Stimulated activated naive B cell treated with anti-CD40 and anti-IgM and Interleukin-4, amounts not matched to agents 10 μg/mL and 1 μg/mL and 100 μg/mL, for 72 hours (primary cell): ENCODE measurements around the gene EQTN.

Experiments
- ATAC-seq, 2 donors: fragments of 150-1000 bp; cut with Tn5 transposase; replicated peaks; 2 replicates each; pipeline ENCODE4 v1.10.0; 2021; ENCODE audit warnings: moderate library complexity in 1 of 2
- DNase-seq: peaks from one replicate; pipeline ENCODE4 v3.0.0; 2021
- H3K27ac Mint-ChIP-seq: one replicate; pipeline ENCODE4 v1.8.0; 2022; ENCODE audit warnings: mild to moderate bottlenecking, mixed read lengths
- H3K27me3 Mint-ChIP-seq, 2 donors: one replicate each; pipeline ENCODE4 v1.8.0; 2022; ENCODE audit warnings: mixed read lengths in 2 of 2
- H3K36me3 Mint-ChIP-seq, 2 donors: one replicate each; pipeline ENCODE4 v1.8.0; 2022; ENCODE audit warnings: mixed read lengths in 2 of 2, mild to moderate bottlenecking in 1 of 2
- H3K4me1 Mint-ChIP-seq, 2 donors: one replicate each; pipeline ENCODE4 v1.8.0; 2022; ENCODE audit warnings: mixed read lengths in 2 of 2, mild to moderate bottlenecking in 1 of 2
- H3K4me3 Mint-ChIP-seq, 2 donors: one replicate each; pipeline ENCODE4 v1.8.0; 2022; ENCODE audit warnings: mild to moderate bottlenecking in 2 of 2, mixed read lengths in 2 of 2, moderate library complexity in 1 of 2
- H3K9me3 Mint-ChIP-seq, 2 donors: one replicate each; pipeline ENCODE4 v1.8.0; 2022; ENCODE audit warnings: mixed read lengths in 2 of 2, mild to moderate bottlenecking in 1 of 2

Gene EQTN

DNA sequence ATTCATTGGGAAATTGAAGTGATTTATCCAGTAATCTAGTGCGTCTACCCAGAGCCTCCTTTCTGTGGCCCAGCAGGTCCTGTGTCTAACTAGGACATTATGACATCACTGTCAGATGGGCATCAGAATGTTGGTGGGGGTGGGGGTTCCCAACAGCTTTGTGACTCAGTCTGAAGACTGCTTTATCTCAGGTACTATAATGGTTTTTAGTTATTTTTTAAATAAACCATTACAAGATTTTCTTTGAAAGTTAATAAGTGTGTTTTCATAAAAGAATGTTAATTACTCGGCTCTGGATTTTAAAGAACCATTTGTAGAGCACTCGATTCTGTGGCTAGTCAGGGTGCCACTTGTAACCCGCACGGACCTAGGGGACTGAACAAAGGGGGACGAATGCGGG lies at the start of gene EQTN:
TSS of gene EQTN (minus strand) at position 101 of the 400 bp plus-strand sequence. CDS start at position 6, 95 bp downstream.
- Mint-ChIP-seq H3K27ac (no peak within 1 kb of the TSS), H3K4me3 (no peak within 1 kb of the TSS), H3K9me3 (no peaks in the 10 kb centered on the region), H3K4me1 (no peaks in the 10 kb centered on the region), H3K36me3 (no peaks in the 10 kb centered on the region), H3K27me3 (no peaks in the 10 kb centered on the region)
- ATAC-seq = no peak
- no peak for DNase-seq

DNA sequence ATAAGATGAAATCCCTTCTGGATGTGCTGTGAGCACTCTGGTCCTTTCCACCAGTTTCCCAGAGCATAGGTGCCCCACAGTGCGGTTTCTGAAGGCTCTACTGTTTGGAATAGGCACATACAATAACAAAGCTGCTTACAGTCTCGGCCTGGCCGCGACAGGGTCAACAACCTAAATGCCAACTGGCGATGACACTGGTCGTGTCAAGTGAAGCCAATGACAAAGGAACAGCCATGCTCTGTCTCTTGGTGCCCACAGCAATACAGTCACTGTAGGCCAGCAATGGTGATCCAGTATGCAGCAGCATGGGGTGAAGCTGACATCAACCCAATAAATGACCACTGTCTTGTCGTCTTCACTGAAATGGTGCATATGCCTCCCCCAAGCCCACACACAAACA lies 47.8 kb upstream of the EQTN start:
- H3K27me3 Mint-ChIP-seq = no peaks in the 10 kb centered on the region
- no peaks in the 10 kb centered on the region for H3K9me3 Mint-ChIP-seq
- peaks cover 19 to 54% of the 10 kb centered on the region in 2 donors for H3K4me1 Mint-ChIP-seq
- H3K4me3 Mint-ChIP-seq = no peak overlapping the region
- ATAC-seq (no peak), DNase-seq (no peak)
- peak overlapping the region; percentile 9 for H3K27ac Mint-ChIP-seq
- no peaks in the 10 kb centered on the region for H3K36me3 Mint-ChIP-seq

DNA sequence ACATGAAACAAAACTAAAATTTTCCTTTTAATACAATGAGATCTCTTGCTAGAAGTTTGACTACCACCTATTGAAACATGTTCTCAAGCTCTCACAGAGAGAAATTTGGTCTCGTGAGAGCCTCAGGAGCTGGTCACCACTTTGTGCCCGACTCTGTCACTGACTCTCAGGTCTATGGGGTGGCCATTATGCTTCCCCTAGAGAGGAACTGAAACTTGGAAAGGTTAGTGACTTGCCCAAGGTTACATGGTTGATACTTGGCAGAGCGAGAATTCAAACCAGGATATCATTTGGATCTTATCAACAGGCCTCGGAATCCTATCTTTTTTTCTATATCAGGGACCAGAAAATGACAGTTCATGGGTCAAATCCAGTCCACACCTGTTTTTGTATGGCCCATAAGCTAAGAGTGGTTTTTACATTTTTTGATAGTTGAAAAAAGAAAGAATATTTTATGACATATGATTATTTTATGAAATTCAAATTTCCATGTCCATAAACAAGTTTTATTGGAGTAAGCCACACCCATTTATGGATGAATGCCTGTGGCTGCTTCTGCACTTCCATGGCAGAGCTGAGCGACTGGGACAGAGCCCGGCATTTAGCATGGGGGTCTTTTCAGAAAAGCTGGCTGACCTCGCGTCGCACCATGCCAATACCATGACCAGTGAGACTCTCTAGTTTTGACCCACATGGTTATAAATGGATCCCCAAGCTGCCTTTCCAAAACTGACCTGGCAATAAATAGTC lies 44.8 kb upstream of the EQTN start:
- peaks cover 2 to 4% of the 10 kb centered on the region in 2 donors for H3K36me3 Mint-ChIP-seq
- no peaks in the 10 kb centered on the region for H3K27me3 Mint-ChIP-seq
- DNase-seq (no peak), ATAC-seq (peak; percentile 91 to 92)
- peak overlapping the region; percentile 9 for H3K27ac Mint-ChIP-seq
- peaks cover 17 to 47% of the 10 kb centered on the region in 2 donors for H3K4me1 Mint-ChIP-seq
- no peaks in the 10 kb centered on the region for H3K9me3 Mint-ChIP-seq
- peak overlapping the region in 1 of 2 donors; percentile 26 for H3K4me3 Mint-ChIP-seq

DNA sequence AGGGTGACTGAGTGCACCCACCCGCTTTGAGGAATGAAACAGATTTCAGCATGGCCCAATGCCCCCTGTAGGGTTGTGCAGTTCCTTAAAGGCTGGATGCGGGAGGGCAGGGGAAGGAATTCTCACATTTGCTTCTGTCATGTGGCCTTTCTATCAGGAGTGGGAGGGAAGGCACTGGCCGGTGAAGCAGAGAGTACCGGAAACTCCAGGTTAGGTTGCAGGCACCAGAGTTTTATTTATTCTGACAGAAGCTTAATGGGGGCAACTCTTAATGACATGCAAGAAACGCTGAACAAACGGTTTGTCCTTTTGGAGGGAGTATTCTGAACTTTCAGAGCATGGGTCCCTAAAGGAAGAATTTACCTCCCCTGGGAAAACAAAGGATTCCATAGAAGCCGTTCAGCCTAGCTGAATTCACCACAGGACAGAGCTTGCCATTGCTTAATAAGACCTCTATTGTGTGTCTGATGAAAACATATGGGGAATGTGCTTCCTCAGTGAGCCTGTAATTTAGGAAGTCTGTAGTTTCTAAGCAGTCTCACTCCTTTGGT lies 44.1 kb upstream of the EQTN start:
- Mint-ChIP-seq H3K27ac (no peak overlapping the region), H3K36me3 (peaks cover 2 to 4% of the 10 kb centered on the region in 2 donors), H3K4me1 (peaks cover 17 to 47% of the 10 kb centered on the region in 2 donors), H3K4me3 (no peak overlapping the region), H3K27me3 (no peaks in the 10 kb centered on the region), H3K9me3 (no peaks in the 10 kb centered on the region)
- ATAC-seq (peak in 1 of 2 donors; percentile 25), DNase-seq (no peak)

DNA sequence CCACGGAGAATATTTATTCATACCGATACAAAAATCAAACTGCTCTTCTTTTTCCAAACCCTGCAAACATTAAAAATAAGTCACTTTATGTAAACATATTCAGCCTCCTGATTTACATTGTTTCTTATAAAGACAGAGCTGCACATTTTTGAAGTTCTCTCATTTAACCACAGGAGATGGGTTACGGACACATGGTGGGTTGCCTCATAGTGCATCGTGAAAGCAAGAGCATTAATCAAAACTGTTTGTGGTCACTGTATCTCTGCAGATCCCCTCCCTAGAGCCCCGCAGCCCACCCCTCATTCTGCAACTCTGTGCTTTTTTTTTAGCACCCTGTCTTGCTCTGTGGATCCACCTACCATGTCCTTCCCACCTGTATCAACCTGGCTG lies 43.3 kb upstream of the EQTN start:
- no peaks in the 10 kb centered on the region for H3K9me3 Mint-ChIP-seq
- peaks cover 2 to 4% of the 10 kb centered on the region in 2 donors for H3K36me3 Mint-ChIP-seq
- no peak for ATAC-seq
- DNase-seq = no peak
- no peak overlapping the region for H3K27ac Mint-ChIP-seq
- peaks cover 17 to 40% of the 10 kb centered on the region in 2 donors for H3K4me1 Mint-ChIP-seq
- H3K27me3 Mint-ChIP-seq = no peaks in the 10 kb centered on the region
- no peak overlapping the region for H3K4me3 Mint-ChIP-seq

DNA sequence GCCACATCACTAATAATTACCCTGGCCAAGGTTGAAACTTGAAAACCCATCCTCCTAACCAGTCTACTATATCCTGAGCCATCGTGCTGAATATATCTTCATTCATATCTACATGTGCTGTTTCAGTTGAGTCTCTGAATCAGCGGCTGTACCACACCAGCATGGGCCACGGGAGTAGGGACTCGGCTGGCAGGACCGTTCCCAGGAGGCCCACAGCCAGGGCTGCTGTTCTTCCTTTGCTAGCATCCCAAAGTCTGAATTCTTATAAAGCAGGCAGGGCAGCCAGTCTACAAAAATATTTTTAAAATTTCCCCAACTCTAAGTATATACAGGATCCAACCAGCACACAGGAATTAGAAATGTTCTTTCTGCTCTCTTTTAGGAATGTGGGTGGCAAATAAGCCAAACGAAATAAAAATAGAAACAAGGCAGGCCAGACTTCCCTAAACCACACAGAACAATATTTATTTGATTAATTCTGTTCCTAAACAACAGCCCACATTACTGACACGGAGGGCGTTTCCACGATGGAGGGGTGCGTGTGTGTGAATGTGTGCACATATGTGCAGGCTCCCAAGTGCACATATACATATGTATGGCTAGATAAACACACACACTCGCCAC lies 42.8 kb upstream of the EQTN start:
- peak overlapping the region; percentile 4 for H3K27ac Mint-ChIP-seq
- H3K27me3 Mint-ChIP-seq = no peaks in the 10 kb centered on the region
- DNase-seq = no peak
- peaks cover 2 to 4% of the 10 kb centered on the region in 2 donors for H3K36me3 Mint-ChIP-seq
- no peak for ATAC-seq
- H3K4me3 Mint-ChIP-seq = no peak overlapping the region
- H3K4me1 Mint-ChIP-seq = peaks cover 17 to 39% of the 10 kb centered on the region in 2 donors
- no peaks in the 10 kb centered on the region for H3K9me3 Mint-ChIP-seq

DNA sequence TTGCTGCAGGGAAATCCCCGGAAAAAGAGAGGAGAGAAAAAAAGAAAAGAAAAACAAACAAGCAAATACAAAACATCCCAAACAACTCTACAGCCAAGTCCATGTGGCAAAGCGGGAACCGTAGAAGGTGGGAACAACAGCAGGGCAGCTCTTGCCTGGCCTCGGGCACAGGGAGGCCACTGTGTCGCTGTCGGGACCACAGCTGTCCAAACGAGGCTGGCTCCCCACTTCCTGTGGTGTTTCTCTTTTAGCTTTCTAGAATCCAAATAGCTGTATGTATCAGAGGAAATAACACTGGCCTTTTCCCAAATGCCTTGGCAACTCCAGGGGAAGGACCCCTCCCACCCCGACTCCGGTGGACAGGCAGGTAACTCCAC lies 41.6 kb upstream of the EQTN start:
- Mint-ChIP-seq H3K36me3 (peaks cover 2 to 4% of the 10 kb centered on the region in 2 donors), H3K27ac (no peak overlapping the region), H3K4me3 (no peak overlapping the region), H3K4me1 (peaks cover 20 to 44% of the 10 kb centered on the region in 2 donors), H3K27me3 (no peaks in the 10 kb centered on the region), H3K9me3 (no peaks in the 10 kb centered on the region)
- ATAC-seq (no peak), DNase-seq (no peak)

DNA sequence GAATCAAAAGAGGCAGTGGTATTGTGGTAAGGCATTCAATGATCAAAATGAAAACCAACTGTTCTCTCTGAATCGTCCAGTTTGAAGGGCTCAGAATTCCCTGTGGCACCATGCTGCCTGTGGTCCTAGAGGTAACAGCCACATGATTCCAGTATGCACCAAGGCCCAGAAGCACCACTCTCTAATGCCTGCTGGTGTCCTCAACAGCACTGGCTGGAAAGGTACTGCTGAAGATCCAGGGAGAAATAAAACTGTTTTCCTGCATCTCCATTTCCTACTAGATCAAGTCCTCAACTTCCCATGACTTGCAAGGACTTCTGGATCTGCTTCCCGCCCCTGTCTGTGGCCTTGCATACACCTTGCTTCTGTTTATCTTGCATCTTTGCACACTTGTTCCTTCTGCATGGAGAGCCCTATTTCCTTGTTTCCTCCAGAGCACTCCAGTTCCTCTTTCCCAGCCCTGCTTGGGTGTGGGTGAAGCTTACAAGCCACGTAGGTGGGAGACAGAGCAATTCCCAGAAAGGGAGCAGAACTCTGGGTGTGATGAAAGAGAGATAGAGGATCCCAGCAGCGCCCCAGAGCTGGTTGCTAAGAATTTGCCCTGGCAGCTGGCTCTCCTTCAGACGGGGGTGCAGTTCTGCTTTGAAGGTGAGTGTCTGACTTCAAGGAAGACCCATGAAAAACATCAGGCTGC lies 41.0 kb upstream of the EQTN start:
- H3K36me3 Mint-ChIP-seq = peaks cover 2 to 4% of the 10 kb centered on the region in 2 donors
- DNase-seq (no peak), ATAC-seq (no peak)
- H3K9me3 Mint-ChIP-seq = no peaks in the 10 kb centered on the region
- peaks cover 22 to 49% of the 10 kb centered on the region in 2 donors for H3K4me1 Mint-ChIP-seq
- H3K4me3 Mint-ChIP-seq = no peak overlapping the region
- H3K27me3 Mint-ChIP-seq = no peaks in the 10 kb centered on the region
- no peak overlapping the region for H3K27ac Mint-ChIP-seq

DNA sequence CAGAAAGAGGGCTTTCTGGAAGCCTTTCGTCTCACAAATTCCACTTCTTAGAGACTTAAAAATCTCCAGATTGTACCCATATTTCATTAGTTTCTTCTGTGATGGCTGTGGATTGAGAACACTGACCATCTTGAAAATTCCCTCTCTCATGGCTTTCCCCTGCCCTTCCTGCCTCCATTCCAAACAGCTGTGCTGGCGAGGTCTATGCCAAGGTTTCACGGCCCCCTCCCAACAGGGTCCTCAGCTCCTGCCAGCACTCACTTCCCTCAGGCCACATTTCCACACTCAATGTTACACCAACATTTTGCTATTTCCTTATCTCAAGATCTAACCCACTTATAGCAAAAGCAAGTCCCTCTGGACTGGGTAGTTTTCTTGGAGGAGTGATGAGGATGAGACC lies 40.3 kb upstream of the EQTN start:
- no peak for ATAC-seq
- Mint-ChIP-seq H3K4me3 (no peak overlapping the region), H3K27ac (no peak overlapping the region), H3K36me3 (peaks cover 2 to 4% of the 10 kb centered on the region in 2 donors), H3K9me3 (no peaks in the 10 kb centered on the region), H3K4me1 (peaks cover 22 to 52% of the 10 kb centered on the region in 2 donors), H3K27me3 (no peaks in the 10 kb centered on the region)
- no peak for DNase-seq

DNA sequence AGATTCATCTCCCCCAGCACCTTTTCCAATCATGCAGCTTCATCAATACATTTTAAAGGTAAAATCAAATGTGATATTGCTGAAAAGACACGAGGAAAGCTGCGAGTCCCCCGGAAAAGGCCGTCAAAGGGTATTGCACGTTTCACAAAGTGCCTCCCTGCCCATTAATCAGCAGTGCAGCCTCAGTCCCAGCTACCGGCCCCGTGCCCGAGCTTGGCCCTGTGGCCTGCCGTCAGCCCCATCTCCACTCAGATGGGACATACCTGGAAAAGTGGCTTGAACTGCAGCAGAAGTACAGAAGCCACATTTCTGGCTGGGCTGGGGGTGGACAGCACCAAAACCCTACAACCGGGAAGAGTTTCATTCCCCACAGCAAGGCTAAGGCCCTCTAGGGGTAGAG lies 39.9 kb upstream of the EQTN start:
- DNase-seq = no peak
- no peak for ATAC-seq
- Mint-ChIP-seq H3K4me1 (peaks cover 22 to 51% of the 10 kb centered on the region in 2 donors), H3K27ac (no peak overlapping the region), H3K4me3 (no peak overlapping the region), H3K9me3 (no peaks in the 10 kb centered on the region), H3K36me3 (peaks cover 2 to 4% of the 10 kb centered on the region in 2 donors), H3K27me3 (no peaks in the 10 kb centered on the region)

DNA sequence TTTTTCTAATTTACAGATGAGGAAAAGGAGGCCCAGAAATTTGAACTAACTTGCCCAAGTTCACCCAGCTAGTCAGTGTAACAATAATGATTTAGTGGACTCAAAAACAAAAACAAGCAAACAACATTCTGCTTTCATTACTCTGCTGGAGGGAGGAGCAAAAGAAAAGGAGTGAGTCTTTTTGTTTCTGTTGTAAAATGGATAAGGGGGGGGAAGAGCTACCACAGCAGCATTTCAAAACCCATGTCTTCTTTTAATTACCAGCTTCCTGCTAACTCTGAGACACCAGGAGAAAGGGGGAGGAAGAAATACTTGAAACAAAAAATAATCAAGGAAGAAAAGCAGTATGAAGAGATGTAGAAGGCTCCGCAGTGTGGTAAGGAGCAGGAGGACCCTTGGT lies 39.2 kb upstream of the EQTN start:
- DNase-seq (no peak), ATAC-seq (no peak)
- Mint-ChIP-seq H3K27me3 (no peaks in the 10 kb centered on the region), H3K9me3 (no peaks in the 10 kb centered on the region), H3K36me3 (peaks cover 4% of the 10 kb centered on the region in 2 donors), H3K4me1 (peaks cover 19 to 44% of the 10 kb centered on the region in 2 donors), H3K4me3 (no peak overlapping the region), H3K27ac (no peak overlapping the region)

DNA sequence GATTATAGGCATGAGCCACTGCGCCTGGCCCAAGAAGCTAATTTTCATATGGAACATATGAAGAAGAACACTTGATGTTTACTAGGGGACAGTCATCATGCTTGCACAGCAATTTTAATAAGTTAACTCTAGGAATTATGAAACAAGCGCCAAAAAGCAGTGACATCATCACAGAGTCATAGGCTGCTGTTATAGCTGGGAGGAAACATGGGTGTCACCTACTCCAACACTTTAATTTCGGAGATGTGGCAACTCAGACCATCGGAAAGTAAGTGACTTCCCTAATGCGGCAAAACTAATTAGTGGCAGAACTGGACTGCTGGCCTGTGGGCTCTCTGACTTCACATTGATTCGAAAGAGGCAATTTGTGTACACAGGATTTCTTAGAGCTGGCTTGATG lies 38.1 kb upstream of the EQTN start:
- ATAC-seq = no peak

DNA sequence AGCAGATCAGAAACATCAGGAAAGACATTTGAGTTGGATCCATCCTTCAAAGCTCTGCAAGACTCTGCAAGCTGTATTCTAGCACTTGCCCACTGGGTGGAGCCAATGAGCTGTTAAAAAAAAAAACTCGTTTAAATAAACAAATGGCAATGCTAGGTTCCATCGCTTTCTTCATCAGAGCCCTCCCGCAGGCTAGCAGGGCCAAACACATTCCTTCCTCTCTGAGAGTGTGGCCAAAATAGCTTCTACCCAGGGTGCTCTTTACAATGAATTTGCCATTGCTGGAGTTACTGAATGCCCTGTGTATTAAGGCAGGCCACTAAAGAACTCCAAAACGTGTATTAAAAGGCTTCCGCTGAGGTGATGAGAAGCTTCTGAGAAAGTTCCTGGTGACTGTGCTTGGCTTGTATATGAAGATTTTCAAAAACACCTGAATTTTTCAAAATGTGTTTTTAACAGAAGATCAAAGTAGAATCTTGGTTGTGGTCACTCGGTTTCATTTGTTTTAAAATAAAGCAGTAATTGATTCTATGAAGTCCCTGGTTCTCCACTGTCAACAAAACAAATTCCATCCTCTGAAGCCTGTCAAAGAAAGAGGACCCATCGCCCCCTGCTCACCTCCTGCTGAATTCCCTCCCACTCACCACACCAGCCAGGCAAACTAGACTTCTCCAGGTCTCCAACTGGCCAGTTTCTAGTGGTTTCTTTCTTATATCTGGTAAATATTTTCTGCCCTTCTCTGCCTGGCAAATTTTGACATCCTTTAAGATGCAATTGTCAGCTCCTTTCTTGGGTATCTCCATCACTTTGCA lies 36.5 kb upstream of the EQTN start:
- H3K27ac Mint-ChIP-seq = peak overlapping the region; percentile 53
- ATAC-seq = peak; percentile 82 to 88
- DNase-seq = peak; percentile 63
- H3K9me3 Mint-ChIP-seq = no peaks in the 10 kb centered on the region
- H3K4me3 Mint-ChIP-seq = no peak overlapping the region
- H3K36me3 Mint-ChIP-seq = peaks cover 5 to 16% of the 10 kb centered on the region in 2 donors
- peaks cover 16 to 24% of the 10 kb centered on the region in 2 donors for H3K4me1 Mint-ChIP-seq
- H3K27me3 Mint-ChIP-seq = no peaks in the 10 kb centered on the region

More for the DNA sequence above, 38.1 kb upstream of the EQTN start:
- H3K27me3 Mint-ChIP-seq = no peaks in the 10 kb centered on the region
- DNase-seq = no peak
- no peak overlapping the region for H3K4me3 Mint-ChIP-seq
- no peaks in the 10 kb centered on the region for H3K9me3 Mint-ChIP-seq
- peaks cover 4 to 8% of the 10 kb centered on the region in 2 donors for H3K36me3 Mint-ChIP-seq
- H3K27ac Mint-ChIP-seq = no peak overlapping the region
- peaks cover 18 to 34% of the 10 kb centered on the region in 2 donors for H3K4me1 Mint-ChIP-seq

DNA sequence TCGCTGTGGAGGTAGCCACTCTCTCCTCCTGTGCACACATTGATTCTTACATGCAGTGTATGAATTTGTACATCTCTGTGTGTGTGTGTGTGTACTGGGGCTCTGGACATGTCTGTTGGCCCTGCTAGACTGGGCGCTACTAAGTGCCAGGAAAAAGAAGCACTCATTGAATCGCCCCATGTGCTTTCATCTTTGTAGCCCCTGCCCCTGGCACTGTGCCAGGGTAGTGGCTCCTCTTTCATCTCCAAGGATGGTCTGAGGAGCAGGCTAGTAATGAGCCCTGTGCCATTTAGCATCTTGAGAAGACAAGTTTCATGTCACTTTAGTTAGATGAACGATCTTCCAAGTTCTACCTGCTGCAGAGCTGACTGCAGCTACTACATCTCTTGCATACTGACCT lies 34.4 kb upstream of the EQTN start:
- no peak for ATAC-seq
- Mint-ChIP-seq H3K27me3 (no peaks in the 10 kb centered on the region), H3K4me3 (no peak overlapping the region), H3K36me3 (peaks cover 8 to 26% of the 10 kb centered on the region in 2 donors), H3K9me3 (no peaks in the 10 kb centered on the region), H3K4me1 (peaks cover 6 to 12% of the 10 kb centered on the region in 2 donors), H3K27ac (no peak overlapping the region)
- DNase-seq = no peak
